ENCODE results near the gene RGS10.

The RGS10 gene

DNA sequence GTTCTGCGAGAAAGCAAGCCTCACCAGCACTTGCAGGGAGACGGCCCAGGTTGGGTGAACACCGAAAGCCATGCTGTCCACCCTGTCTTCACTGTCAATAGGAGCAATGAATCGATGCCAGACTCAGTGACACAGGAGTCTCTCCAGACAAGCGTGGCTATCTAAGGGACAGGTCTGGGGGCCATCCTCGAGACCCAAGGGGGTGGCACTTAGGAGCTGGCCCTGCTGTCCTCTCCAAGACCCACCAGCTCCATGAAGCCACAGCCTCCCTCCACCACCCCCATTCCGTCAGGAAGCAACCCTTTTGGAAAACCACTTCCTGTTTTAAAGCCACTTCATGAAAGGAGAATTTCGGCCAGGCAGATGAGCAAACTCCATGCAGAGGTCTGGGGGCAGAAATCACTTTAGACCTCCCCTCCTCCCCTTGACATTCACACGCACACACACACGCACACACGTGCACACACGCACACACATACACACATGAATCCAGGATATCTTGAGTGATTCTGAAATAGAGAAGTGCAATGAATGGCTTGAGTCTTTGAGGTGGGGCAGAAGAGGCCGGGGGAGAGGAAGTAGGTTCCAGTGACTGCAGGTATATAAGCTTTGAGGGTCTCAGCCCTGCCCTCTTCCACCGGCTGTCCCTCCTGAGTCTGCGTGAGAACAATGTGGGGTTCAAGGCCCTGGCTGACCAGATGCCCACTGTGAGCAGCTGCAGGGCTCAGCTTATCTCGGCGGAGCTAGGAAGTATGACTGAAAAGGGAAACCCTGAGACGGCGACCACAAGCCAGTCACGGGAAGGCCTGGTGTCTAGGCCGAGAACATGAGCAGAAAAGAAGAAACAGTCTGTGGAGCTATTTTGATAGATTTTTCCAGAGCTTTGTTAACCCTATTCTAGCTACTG lies 25.0 kb downstream of the RGS10 start:
- DNase-seq: peak; percentile 85

DNA sequence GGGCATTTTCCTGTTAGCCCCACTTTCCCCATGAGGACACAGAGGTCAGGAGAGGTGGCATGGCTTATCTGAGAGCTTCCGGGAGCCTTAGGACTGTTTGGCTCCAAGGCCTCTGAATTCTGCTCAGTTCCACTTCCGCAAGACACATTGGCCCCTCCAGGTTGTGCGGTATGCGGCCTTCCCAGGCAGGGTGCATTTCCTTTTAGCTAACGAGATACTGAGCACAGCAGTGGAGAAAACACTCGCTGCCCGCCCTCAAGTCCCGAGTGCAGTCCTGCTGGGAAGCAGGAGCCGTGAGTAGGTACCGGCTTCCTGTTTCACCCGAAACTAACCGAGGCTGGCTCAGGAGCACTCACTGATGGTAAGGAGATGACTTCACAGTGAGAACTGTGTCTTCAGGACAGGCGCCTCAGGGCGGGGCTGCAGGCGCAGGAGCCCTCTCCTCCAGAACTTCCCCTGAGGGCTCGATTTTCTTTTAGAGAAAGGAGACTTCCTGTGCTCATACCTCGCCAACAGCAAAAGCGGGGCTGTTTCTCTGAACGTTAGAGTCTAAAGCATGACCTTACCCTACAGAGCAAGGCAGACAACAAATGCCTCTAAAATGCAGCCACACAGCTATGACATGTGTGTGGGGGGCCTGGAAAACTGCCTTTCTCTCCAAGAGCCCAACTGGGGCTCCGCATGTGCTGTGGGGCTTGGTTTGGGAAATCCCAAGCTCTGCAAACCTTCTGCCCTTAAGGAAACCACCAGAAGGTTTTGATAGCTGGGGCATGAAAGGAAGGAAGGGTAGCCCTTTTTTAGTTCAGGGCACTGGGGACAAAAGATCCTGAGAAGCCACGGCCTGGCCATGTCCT lies 25.9 kb downstream of the RGS10 start:
- DNase-seq: peak; percentile 90

DNA sequence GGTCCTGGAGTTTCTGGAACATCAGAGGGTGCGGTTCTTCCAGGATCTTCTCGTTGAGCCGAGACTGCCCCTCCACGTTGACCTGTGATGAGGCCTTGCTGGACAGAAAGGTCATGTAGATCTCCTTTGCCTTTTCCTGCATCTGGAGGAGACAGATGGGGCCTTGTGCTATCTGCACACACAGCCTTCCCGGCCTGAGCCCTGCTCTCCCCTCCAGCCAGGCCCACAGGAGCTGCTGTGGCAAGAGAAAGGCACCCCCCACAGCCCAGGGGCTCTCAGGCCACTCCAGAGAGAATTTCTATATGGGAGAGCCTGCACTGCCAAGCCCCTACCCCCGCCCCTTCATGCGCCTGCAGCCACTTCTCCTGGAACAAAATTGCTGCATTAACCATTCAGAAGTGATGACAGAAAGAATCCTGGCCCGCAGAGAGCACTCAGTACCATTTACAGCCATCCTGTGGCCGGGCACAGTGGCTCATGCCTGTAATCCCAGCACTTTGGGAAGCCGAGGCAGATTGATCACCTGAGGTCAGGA lies 26.9 kb downstream of the RGS10 start:
- no peak for DNase-seq

DNA sequence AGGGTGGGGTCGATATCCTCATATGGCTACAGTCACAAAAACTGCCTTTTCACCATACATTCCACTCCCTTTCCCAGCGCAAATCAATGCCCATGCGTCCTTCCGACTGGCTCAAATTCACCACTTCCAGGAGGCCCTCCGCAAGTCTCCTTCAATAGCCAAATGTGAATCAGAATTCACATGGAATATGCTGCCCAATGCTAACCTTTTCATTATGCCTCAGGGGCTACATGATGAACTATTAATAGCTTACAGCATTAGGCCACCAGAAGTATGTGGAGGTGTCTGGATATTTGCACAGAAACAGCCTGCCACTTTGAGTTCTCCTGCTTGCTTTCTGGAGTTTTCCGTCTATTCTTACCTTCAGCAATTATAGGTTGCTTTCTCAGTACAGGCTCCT lies 27.7 kb downstream of the RGS10 start:
- no peak for DNase-seq

DNA sequence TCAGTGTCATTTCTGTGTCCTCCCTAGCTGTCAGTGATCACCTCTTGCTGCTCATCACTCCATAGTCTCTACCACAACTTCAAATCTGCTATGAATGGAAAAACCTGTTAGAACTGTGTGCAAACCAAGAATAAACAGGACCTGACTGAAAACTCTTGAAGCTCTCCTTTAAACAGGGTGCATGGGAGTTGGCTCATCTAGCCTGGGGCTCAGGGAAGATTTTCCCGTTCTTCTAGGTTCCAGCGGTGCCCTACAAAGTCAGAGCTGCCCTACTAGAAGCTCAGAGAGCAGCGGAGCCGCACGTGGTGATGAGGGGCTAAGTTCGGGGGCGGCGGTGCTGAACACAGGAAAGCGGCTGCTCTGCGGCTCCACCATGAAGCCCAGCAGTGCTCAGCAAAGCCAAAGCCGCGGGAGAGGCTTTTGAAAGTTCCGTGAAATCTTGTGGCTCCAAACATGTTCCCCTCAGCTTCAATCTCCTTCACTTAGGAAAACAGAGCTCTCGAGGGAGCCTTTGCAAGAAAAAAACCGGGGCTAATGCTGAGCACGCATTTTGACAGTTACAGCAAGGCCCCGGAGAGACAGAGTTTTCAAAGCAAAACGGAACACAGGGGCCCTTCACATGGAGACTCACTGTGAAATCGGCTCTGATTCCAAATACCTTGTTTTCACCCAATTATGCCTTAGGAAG lies 30.5 kb downstream of the RGS10 start:
- no peak for DNase-seq

DNA sequence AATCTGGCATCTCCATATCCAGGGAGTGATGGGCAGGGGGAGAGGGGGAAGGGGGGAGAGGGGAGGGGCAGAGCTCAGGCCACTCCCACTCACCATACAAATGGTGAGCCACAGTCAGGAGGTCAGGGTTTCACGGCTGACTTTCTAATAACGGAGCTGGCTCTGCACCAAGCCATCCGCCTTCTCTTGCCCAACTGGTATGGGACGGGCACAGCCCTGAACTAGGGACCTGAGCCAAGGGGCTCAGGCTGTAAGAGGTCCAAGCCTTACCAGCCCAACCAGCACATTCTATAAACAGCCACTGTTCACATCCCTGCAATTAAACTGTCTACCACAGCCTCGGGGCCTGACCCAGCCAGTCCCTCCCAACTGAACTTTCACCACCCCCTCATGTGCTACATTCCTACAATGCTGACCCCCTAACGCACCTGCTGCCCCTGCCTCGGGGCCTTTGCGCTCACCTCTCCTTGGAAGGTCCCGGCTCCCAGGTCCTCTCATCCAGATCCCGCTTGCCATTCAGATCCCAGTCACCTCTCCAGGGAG lies 32.5 kb downstream of the RGS10 start:
- no peak for DNase-seq

DNA sequence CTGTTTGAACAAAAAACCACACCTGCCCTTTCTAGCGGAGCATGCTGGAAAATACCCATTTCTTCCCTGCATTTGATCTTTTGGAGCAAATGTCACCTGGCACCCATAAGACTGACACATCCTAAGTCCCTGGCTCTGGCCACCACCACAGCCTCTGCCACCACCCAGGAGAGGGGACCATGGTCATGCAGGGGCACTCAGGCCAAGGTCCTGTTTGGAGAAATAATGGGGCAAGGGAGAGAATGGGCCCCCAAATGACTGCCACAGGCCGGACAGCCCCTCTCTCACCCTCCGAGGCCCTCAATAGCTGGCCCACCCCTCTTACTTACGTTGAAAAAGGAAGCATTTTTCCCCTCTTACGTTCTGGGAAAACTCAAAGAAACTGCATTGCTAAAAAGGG lies 35.4 kb downstream of the RGS10 start:
- DNase-seq: no peak

DNA sequence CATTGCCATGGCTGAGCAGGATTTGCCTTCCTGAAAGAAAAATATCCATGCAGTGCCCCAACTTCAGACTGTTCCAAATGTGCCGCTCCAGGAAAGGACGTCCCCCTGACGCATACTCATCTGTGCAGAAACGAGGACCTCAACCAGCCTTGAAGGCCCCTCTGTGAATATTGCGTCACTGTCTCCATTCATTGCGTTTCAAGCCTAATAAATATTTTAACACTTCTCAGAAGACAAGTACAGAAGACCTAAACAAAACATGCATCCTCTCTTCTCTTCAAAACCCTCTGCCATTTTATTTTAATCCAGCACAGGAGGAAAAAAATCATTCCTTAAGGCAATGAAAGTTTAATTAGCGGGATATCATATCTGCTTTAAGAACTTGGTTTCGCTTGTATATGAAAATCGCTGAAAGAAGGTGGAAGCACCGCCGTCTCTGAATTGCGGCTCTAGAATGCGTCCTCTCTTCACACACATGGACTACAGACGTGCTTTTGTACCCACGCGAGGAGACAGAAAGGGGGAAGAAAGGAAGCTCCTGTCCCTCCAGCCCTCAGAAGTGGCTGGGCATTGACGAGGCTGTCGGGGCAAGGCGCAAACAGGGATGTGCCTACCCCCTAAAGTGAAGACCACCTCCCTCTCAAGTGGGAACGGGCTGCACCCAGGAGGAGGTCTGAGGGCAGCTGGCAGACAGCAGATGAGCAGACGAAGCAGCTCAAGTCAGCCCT lies 36.8 kb downstream of the RGS10 start:
- DNase-seq: no peak

DNA sequence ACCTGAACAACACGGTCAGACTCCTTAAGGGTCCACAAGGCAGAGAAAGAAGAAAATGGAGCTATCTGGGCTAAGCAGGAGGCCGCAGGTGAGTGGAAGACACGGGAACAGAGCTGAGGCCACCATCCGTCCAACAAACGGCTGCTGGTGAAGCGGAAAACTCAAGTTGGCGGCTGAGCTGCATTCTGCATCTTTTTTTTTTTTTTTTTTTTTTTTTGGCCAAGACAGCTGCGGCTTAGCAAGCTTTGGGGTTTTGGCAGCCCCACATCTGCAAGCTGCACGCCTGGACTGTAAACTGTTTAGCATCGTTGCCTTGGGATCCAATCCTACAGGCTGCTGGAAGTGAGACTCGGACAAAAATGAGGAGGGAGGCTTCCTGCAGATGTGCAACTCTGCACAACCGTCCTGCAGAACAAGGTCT lies 37.4 kb downstream of the RGS10 start:
- DNase-seq: no peak

DNA sequence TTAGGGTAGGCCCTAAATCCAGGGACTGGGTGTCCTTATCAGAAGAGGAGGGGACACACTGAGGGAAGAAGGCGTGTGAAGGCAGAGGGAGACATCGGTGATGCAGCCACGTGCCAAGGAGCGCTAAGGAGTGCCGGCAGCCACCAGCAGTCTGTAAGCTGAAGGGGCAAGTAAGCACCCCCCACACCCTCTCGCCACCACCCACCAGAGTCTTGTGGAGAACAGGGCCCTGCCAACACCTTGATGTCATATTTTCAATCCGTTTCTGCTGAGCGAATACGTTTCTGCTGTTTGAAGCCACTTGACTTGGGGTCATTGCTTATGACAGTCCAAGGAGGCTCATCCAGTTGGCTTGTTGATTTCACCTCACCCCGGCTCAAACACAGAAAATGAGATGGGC lies 37.9 kb downstream of the RGS10 start:
- no peak for DNase-seq

DNA sequence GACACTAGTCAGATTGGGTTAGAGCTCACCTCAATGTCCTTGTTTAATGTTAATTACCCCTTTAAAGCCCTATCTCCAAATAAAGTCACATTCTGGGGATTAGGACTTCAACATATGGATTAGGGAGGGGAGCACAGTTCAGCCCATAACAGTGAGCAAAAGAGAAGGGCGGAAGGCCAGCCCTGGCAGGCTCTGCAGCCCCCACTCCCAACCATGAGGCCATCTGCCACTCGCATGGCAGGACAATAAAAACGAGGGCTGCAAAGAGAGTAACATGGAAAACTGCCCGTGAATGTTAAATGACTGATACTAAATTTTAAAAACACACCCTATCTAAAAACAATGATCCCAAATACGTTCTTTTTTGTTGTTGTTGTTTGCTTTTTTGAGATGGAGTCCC lies 38.7 kb downstream of the RGS10 start:
- DNase-seq: no peak

DNA sequence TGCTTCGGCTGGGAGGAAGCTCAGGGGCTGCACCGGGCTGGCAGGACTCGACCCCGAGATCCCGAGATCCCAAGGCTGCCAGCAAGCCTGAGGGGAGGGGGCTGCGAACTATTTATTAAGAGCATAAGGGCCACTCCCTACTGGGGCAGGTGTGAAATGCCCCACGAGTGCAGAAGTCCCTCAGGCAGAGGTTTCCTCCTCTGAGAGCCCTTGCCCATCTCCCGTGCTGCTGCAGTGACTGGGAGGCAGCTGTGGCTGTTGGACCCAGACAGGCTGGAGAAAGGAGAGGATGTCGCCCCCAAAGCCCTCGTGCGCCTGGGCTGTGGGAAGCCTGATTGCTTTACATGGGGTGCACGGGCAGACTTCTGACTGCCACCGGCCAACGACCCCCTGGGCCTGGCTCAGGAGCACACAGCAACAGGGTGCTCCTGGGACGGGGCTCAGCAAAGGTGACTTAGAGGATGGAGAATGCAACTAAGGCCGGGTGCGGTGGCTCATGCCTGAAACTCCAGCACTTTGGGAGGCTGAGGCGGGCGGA lies 39.8 kb downstream of the RGS10 start:
- no peak for DNase-seq

DNA sequence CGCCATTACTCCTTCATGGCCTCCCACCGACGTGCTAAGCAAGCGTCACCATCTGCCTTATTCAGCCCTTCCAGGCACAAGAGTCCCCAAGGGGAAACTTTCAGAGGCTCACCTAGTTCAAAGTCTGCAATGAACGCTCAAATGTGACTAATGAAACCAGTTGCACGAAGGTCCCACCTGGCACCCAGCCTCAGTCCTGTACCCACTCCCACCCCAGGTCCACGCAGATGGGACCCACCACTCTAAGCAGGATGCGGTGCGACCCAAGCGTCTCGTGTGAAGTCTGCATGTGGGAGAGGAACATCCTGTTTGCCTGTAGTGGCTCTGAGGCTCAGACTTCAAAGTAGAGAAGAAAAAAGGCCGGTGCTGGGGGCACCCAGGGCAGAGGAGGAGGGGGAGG lies 40.3 kb downstream of the RGS10 start:
- DNase-seq: peak; percentile 65

DNA sequence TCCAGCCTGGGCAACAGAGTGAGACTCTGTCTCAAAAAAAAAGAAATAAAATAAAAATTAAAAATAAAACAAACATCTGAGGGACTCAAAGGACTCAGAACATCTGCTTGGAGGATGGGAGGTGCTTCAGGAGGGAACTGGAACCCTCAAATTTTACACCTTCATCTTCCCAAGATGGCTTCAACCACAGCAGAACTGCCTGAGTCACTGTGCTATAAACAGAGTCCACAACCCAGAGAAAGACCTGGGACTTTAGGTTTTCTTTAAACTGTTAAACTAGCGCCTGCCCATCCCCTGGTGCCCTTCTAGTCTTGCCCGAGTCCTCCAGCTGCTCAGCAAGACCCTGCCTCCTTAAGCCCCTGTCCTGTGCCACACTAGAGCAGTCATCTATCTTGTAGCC lies 40.8 kb downstream of the RGS10 start:
- peak; percentile 15 for DNase-seq

DNA sequence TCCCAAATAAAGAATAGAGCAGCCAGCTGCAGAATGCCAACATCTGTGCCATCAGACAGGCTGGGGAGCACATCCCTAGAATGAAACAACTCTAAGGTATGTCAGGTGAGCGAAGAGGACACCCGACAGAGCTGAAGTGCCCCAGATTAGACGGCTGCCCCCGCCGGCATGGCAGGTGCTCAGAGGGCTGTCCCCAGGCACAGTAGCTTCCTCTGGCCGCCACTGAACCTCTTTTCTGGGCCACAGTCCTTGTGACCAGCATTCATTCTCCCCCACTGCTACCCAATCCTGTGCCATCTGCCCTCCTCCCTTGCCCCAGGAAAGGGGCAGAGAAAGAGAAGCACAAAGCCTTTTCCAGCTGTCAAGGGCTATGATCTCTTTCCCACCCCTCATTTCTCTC lies 41.7 kb downstream of the RGS10 start:
- no peak for DNase-seq

DNA sequence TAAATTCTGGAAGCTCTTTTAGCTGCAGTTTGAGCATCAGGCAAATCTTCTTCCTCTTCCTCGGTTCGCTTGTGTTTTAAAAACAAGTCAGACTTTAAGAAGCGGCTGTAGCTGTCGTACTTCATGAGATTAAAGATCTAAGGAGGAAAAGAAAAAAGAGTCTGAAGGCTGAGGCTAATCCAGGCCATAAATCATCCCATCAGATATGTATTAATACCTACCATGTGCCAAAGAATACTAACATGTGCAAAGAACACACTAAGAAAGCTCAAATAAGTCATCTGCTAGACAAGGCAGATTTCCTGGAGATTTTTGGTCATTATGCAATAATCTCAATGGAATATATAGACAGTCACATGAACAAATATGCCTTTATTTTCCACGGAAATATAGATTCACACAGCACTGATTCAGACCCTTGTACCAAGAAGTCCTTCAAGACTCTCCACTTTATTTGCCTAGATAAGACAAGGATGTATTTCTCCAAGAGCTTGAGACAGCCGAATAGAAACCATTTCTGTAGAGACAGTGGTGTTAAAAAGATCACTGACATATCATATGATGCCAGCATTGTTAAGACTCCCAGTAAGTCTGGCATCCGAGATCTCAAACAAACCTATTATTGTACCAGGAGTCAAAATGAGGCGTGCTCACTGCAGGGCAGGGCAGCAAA lies 42.3 kb downstream of the RGS10 start:
- no peak for DNase-seq

DNA sequence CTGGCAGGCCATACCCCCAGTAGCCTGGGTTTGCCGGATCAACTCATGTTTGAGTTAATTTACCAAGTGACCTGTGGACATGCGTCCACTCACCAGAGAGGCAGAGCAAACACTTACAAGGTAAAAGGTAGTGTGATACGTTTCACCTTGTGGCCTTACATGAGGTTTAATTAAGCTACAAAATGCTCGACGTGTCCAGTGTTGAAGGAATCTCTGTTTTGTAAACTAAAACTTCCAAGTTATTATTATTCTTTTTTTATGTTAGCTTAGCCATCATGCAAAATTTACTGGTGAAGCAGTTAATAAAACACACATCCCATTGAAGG lies 42.9 kb downstream of the RGS10 start:
- no peak for DNase-seq

DNA sequence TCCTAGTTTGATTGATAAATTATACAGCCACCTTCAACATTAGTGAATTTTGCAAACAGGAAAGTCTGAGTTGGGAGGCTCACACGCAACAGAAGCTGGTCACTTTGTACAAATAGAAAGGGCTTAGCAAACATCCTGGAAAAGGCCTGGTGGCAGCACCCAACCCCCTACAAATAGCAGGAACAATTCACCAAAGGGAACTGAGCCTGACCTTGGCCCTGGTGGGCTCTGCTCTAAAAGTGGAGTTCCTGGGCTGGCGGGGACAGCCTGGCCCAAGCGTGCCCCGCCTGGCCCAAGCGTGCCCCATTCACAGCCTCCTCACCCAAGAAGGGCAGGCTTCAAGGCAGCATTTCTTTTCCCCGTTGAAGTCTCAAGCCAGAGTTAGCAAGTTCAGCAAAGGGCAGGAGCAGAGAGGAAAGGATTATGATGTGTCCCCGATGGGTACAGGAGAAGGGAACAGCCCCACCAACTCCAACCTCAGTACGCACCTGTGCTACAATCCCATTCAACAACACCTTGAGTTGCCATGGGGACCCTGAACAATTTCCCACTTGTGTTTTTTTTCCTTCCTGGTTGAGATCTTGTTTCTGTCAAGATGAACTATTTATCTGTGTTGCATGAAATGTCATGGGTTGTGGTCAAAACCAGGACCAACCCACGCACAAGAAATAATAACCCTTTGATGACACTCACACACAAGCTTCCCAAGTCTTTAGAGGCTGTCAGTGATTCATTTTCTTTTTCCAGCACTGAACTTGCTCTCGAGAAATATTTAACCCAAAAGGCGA lies 43.4 kb downstream of the RGS10 start:
- no peak for DNase-seq

DNA sequence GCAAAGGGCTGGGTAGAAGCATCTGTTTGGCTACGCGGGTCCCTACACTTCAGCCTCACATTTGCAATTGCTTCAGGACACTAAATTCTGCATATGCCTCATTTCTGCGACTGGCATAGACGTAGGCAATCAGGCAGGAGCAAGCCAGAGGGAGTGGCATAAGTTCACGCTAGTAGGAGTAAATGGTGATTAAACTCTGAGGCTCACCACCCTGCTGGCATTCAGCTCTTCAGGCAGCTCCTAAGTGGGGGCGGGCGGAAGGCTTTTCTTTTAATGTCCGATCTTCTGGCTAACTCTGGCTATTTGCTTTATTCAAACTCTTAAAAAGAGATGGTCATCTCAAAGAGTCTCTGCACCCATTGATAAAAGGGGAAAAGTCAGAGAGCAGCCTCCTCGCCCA lies 45.3 kb downstream of the RGS10 start:
- DNase-seq: no peak

DNA sequence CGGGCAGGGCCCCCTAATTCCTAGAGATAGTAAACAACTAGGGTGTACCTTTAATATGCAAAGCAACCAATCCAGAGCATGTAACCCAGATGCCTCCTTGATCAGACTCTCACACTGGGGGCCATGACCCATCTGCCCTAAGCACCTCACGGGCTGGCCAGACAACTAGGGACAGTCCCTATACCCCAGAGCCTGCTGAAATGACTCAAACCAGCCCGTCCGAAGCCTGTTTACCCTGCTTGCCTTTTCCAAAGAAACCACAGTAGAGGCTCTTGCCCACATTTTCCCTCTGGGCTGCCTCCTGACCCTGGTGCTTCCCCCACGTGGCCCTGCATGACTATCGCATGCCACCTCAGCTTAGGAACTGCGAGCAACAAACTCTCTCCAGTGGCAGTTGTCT lies 46.2 kb downstream of the RGS10 start:
- DNase-seq: peak; percentile 58

DNA sequence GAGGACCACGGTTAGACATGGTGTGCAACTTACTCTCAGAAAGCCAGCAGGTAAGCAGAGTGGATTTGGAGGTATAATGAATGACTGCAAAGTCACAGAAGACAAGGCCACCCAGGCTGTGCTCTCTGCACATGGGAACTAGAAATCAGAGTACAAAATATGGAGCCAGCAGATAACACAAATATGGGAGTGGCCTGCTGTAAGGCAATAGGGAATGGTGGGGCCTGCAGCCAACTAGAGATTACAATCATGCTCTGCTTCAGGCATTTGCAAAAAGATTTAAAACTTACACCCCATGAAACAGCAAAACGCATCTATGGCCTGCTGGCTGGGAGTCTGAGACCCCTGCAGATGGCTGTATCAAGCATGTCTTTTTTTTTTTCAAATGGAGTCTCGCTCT lies 47.0 kb downstream of the RGS10 start:
- no peak for DNase-seq

All from activated CD4-positive, alpha-beta T cell treated with anti-CD3 and anti-CD28 coated beads, Interleukin-2, Interleukin-6, amounts not matched to agents 100 ng/mL and 50 ng/mL, durations not matched to agents 16 hours and 8 hours (primary cell).